GM21423 (cell line): ENCODE data around the gene ATXN3.
A peak's percentile ranks its signal among the peaks of the same experiment; 100 is the strongest.
"Not testable (repeated sequence)": the region's sequence is repeated elsewhere in the genome, so short reads cannot be mapped to it uniquely, and the experiment has no call there.

Experiments
- ATAC-seq: cut with Tn5 transposase; IDR thresholded peaks from one replicate; pipeline ENCODE4 v1.9.1; 2021; ENCODE audit warnings: mild to moderate bottlenecking, moderate library complexity; ENCODE audit not compliant: unreplicated experiment

The ATXN3 gene

DNA sequence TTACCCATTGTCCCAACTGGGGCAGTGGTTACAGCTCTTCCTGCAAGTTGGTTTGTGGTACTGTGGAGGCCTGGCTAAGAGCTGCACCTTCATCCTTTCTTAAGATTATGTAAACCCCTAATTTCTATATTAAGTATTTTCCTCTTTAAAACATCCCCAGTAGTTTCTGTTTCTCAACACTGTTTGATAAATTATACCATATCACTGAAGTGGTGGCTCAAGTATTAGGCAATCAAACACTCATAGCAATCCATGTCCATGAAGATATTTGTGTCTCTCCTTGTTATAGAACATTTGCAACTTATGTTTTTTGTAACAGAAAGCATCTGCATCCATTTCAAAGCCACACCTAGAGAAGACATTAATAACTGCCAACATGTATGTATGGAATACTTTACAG lies 31.8 kb downstream of the ATXN3 start:
- no peak for ATAC-seq

- no peak for ATAC-seq
Measured at GRCh38 chr14:92058006-92058917, 48.1 kb downstream of the ATXN3 start.

DNA sequence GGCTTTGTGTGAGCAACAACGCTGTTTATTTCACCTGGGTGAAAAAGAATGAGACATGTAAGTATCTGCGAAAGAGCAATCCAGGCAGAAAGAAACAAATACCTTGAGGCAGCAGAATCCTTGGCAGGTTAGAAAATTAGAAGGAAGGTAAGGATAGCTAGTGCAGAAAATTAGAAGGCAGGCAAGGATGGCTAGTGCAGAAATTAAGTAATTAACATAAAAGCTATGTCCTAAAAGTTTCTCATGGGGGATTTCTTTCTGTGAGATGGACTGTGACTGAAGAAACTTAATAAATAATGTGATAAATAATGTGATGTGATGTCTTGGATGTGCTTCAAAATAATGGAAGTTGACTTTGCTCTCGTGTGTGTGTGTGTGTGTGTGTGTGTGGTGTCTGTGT lies 56.6 kb downstream of the ATXN3 start:
- no peak for ATAC-seq

GRCh38 chr14:92049221-92049620 lies 57.2 kb downstream of the ATXN3 start:
- not testable (repeated sequence) for ATAC-seq

DNA sequence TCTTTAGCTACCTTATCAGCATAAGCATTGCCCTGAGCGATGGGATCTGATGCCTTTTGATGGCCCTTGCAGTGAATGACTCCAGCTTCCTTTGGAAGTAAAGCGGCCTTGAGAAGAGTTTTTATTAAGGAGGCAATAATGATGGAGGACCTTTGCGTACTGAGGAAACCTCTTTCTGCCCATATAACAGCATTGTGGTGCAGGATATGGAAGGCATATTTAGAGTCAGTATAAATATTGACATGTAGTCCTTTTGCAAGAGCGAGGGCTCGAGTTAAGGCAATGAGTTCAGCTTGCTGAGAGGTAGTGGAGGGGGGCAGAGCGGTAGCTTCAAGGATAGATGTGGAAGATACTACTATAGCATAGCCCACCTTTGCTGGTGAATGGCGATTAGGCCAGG lies 60.5 kb downstream of the ATXN3 start:
- not testable (repeated sequence) for ATAC-seq

DNA sequence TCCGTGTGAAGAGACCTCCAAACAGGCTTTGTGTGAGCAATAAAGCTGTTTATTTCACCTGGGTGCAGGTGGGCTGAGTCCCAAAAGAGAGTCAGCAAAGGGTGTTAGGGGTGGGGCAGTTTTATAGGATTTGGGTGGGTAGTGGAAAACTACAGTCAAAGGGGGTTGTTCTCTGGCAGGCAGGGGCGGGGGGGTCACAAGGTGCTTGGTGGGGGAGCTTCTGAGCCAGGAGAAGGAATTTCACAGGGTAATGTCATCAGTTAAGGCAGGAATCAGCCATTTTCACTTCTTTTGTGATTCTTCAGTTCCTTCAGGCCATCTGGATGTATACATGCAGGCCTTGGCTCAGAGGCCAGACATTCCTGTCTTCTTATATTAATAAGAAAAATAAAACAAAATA lies 64.6 kb downstream of the ATXN3 start:
- ATAC-seq = not testable (repeated sequence)

GRCh38 chr14:92041203-92041602 lies 65.2 kb downstream of the ATXN3 start:
- ATAC-seq = no peak

DNA sequence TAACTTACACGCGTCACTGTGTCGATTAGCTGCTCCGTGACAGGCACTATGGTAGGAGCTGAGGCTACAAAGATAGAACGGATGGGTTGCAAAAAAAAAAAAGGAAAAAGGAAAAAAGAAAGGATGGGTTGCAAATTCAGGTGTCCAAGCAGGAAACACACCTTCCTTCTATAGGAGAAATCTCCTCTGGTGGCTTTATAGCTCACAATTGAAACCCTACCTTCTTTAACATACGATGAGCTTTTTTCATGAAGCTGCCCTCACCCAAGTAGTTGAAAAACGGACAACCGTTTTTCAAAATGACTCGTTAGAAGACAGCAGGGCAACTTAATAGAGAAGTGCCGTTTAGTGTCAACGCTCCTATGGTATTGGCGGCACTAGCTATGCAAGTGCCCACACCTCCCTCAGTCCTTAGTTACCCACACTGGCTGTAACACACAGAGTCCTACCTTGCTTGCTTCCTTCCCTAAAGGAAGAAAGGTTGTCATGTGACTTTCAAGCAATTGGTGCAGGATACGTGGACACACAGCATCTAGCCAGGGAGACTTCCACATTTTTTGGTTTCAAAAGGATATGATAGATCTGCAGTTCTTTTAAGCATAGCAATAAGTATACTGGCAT lies 65.8 kb downstream of the ATXN3 start:
- ATAC-seq = peak; percentile 16

DNA sequence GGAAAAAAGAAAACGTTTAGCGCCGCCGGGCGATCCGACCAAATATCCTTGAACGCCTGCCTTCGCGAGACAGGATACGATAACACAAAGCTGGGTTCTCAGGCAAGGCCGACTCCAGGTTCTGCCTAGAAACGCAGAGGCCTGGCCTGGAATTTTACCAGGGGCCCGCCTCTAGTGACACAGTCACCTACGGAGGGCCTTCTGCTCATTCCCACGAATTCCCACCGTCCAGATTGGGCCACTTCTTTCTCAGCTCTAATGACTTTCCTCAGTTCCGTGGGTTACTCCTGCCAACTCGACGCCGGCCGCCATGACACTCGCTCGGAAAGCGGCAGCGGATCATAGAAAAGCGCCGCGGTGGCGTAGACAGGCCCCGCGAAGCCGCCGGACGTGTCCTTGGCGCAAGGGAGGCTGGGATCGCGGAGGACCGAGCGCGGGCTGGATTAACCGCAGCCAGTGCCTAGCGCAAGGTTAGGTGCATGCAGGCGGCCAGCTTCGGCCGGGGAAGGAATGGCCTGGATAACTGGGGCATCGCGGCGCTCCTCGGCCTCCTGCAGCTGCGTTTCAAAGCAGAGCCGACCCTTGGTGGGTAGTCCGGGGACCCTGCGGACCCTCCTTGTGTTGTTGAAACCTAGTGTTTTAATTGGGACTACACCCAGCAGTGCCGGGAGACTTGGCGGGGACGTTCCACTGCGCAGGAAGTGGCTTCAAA lies 66.5 kb downstream of the ATXN3 start, which contains the start of gene TRIP11:
Gene TRIP11, minus strand, starts transcription at position 341 of the 712 bp plus-strand sequence. CDS start 374 bp downstream, outside the sequence.
- peak; percentile 97 for ATAC-seq

DNA sequence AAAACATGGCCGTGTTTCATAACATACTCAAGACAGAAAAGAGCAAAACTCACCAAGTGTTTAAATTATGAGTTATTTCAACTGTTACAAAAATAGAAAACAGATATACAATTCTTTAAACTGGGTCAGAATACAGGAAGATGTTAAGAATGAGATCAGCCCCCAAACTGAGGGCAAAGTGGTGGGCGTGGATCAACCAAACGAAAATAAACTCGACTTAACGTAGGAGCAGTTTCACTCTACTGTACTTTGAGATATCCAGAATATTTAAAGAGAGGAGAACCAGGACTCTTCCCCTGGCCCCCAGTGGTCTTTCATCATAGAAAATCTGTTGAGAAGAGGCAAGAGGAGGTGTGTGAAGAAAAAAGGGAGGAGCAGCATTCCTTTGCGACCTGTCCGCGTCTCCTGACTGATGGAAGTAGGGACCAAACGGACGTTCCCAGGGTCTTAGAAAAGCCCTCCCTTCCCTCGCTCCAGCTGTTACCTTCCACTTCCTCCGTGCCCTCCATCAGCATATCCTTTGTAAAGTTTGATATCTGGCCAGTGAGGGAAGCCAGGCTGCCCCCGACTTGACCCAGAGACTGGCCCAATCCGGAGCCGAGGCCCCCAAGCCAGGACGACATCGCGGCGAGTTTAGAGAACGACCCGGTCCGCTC lies 67.2 kb downstream of the ATXN3 start:
- peak; percentile 8 for ATAC-seq

DNA sequence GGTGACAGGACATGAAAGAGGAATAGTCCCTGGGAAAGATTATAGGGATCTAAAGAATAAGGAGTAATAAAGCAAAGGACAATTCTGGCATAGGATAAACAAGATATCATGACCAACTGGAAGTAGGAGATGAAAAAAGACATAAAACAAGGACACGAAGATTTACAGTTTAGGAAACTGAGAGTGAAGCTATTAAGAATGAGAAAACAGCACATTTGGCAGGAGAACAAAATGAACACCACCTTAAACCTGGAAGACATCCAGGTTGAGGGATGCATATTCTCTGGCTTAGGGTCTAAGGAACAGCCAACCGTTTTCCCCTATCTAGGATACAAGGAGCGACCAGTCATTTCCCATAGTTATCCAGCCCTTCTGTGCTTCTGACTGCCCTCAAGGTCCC lies 68.4 kb downstream of the ATXN3 start:
- ATAC-seq = no peak

DNA sequence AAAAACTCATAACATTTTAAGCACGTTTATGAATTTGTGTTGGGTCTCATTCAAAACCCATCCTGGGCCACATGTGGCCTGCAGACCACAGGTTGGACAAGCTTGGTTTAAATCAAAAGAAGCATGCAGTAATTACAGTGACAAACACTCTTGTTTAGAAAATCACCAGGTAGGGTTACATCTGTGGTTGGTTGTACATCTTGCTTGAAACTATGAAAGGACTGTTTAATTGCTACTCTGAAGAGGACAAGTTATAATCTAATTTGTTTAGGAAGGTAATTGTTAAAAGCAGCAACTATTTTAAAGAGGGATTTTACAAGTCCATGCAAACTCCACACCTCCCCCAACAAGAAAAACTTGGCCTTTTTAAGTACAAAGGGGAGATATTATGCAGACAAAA lies 70.5 kb downstream of the ATXN3 start:
- ATAC-seq = no peak

DNA sequence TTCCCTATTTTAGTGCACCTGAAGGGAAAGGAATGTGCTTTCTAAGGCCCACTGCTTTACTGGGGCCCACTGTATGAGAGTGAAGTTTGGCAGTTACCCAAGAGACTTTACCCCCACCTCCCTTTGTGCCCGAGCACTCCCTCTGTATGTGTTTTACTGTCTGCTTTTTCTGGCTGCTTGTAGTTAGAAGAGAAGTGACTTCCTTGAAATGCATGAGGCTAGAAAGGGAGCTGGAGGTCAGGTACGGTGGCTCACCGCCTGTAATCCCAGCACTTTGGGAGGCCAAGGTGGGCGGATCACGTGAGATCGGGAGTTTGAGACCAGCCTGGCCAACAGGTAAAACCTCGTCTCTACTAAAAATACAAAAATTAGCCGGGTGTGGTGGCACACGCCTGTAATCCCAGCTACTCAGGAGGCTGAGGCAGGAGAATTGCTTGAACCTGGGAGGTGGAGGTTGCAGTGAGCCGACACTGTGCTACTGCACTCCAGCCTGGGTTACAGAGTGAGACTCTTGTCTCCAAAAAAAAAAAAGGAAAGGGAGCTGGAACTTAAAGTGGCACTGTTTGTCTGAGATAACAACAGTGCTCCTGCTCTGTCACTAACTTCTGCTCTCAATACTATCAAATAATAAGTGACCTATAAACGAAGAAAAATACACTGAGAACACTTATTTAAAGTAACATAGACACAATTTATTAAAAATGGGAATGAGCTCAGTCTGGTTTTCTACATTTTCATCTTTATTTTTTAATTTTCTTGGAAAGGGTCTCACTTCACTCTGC lies 72.3 kb downstream of the ATXN3 start:
- no peak for ATAC-seq

DNA sequence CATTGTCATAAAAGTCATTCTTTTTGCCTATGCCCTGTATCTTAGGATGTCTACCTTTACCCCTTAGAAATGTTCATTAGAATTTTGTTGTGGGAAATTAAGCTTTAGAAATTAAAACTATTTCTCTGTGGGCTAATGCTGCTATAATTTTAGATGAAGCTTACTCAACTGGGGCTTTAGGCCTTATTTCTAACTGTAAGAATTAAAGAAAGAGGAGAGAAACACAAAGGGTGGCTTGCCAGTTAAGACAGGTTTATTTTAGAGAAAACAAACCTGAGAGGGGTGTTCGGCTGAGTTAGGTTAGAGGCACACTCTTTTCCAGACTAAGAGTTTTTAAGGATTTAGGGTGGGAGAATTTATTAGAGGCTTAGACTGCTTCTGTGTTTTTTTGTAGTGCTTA lies 72.9 kb downstream of the ATXN3 start:
- ATAC-seq = no peak

GRCh38 chr14:92026548-92027190 lies 79.7 kb downstream of the ATXN3 start:
- no peak for ATAC-seq

DNA sequence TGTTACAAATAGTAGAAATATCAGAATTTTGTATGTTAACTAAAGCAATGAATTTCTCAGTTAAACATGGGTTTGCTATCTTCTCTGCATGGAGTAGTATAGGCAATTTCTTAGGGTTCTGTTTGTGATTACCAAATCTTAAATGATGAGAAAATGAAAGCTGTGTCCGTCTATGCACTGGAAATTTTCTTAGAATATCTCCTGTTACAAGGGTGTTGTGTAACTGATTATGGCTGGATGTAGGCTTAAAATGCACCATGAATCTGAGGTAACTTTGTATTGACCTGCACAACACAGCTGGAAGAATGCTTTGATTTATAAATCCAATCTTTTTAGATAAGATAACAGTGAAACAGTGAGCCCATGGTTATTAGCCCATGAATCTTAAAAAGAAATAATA lies 84.3 kb downstream of the ATXN3 start:
- no peak for ATAC-seq

DNA sequence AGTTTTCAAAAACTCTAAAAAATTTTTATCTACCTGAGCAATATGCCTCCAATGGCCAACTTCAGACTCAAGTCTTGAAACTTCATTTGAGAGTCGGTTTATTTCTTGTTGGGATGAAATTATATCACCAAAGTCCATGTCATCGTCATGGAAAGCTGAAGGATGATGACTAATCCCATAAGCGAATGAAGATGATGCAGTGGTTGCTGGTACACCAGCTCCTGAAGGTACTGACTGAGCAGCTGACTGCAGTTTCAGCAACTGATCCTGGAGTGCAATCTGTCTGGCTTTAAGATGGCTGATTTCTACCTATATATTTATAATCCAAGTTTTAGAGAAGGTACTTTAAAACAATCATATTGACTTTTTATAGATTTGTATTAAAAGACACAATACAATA lies 84.9 kb downstream of the ATXN3 start:
- no peak for ATAC-seq

GRCh38 chr14:92014040-92014439 lies 92.3 kb downstream of the ATXN3 start:
- ATAC-seq = no peak

- ATAC-seq = no peak
Measured at GRCh38 chr14:92012121-92012748, 94.1 kb downstream of the ATXN3 start.
